GM12878 (cell line): ENCODE results near the gene ACKR4. TPM values are rescaled to one million over a fixed set of nuclear protein-coding genes. Genes with fewer than 3 reads are reported as not detected.
A peak's percentile ranks its signal among the peaks of the same experiment; 100 is the strongest.
"Not testable (repeated sequence)": the region's sequence is repeated elsewhere in the genome, so short reads cannot be mapped to it uniquely, and the experiment has no call there.

Experiments
- ATAC-seq: fragments of 200-7000 bp; cut with Tn5 transposase; 3 replicates; pipeline ENCODE4 v1.9.1; 2020; ENCODE audit warnings: mild to moderate bottlenecking, moderate library complexity
- BruUV-seq: library from RNA; stranded (reverse); fragments of 400-500 nt; replicated peaks from 2 replicates; lab custom pipeline; 2021; lab: Mats Ljungman, UMichigan
- CTCF ChIA-PET: fragments of 300-600 bp; sonication (Branson Sonifier 250); formaldehyde crosslinking; extraction: SDS; loops from one replicate; lab custom pipeline; 2021; ENCODE audit warnings: inconsistent platforms; lab: Yijun Ruan, JAX
- POLR2A ChIA-PET: fragments of 350-600 bp; formaldehyde crosslinking; extraction: SDS; loops from one replicate; lab custom pipeline; 2021; ENCODE audit warnings: inconsistent platforms; lab: Charles Lee
- RAD21 ChIA-PET: fragments of 300-600 bp; sonication (Branson Sonifier 250); formaldehyde crosslinking; loops from one replicate; lab custom pipeline; 2023; ENCODE audit warnings: antibody characterized with exemption; ENCODE audit not compliant: unreplicated experiment; lab: Charles Lee
- SMC1A ChIA-PET: fragments of 300-600 bp; sonication (Branson Sonifier 250); formaldehyde crosslinking; loops from one replicate; lab custom pipeline; 2023; ENCODE audit not compliant: unreplicated experiment, uncharacterized antibody; lab: Charles Lee
- DNase-seq: peaks from one replicate; pipeline ENCODE4 v3.0.0-alpha.2; 2011; ENCODE audit warnings: low read depth, low spot score
- FAIRE-seq: peaks from 3 replicates; lab custom pipeline; 2011; peaks lifted over from hg19 to GRCh38; lab: Jason Lieb, UNC
- H2AFZ ChIP-seq: 2 replicates; pipeline ENCODE4 v1.6.0; 2011; ENCODE audit warnings: low read depth, low read length, control low read depth; ENCODE audit not compliant: control insufficient read depth
- H3K27ac ChIP-seq: 2 replicates; pipeline ENCODE4 v1.5.1; 2011; ENCODE audit warnings: control low read depth; ENCODE audit not compliant: control insufficient read depth, insufficient read depth
- H3K27me3 ChIP-seq, 2 experiments: replicated peaks in 1 of 2; 2 replicates each; pipeline versions ENCODE4 v1.6.0 to v1.6.1; 2011; ENCODE audit warnings: low read length in 1 of 2; ENCODE audit not compliant: control insufficient read depth in 2 of 2, insufficient read depth in 2 of 2
- H3K36me3 ChIP-seq, 2 experiments: 2 replicates each; pipeline ENCODE4 v1.5.1; 2011; ENCODE audit warnings: low read length in 1 of 2; ENCODE audit not compliant: control insufficient read depth in 2 of 2, insufficient read depth in 2 of 2
- H3K4me1 ChIP-seq: 2 replicates; pipeline ENCODE4 v1.6.1; 2011; ENCODE audit warnings: mild to moderate bottlenecking, low read length, moderate library complexity, mixed read lengths; ENCODE audit not compliant: control insufficient read depth, insufficient read depth
- H3K4me2 ChIP-seq: 2 replicates; pipeline ENCODE4 v1.6.0; 2011; ENCODE audit warnings: control low read depth; ENCODE audit not compliant: control insufficient read depth, insufficient read depth
- H3K4me3 ChIP-seq: fragments of 200-600 bp; sonication (generic); 2 replicates; pipeline ENCODE4 v1.5.1; 2016
- H3K79me2 ChIP-seq: 2 replicates; pipeline ENCODE4 v1.6.0; 2011; ENCODE audit warnings: low read length; ENCODE audit not compliant: control insufficient read depth, insufficient read depth
- H3K9ac ChIP-seq: 2 replicates; pipeline ENCODE4 v1.8.0; 2011; ENCODE audit warnings: low read length, control low read depth, mixed read lengths; ENCODE audit not compliant: control insufficient read depth, insufficient read depth
- H3K9me3 ChIP-seq: replicated peaks from 3 replicates; pipeline ENCODE4 v1.5.1; 2011; ENCODE audit warnings: mild to moderate bottlenecking, low read length; ENCODE audit not compliant: control insufficient read depth, insufficient read depth
- H4K20me1 ChIP-seq: 2 replicates; pipeline ENCODE4 v1.6.0; 2011; ENCODE audit not compliant: control insufficient read depth, insufficient read depth
- ATF7 ChIP-seq: fragments of 450-650 bp; IDR thresholded peaks from 2 replicates; pipeline ENCODE4 v1.6.1; 2016; ENCODE audit warnings: low read depth, mild to moderate bottlenecking
- HCFC1 ChIP-seq: fragments of 150-350 bp; IDR thresholded peaks from 2 replicates; pipeline ENCODE4 v1.6.1; 2014; ENCODE audit warnings: low read length
- JUND ChIP-seq: IDR thresholded peaks from 2 replicates; pipeline ENCODE4 v1.6.1; 2012; ENCODE audit warnings: low read depth, mild to moderate bottlenecking, low read length, improper control_type of control experiment, moderate library complexity
- NFXL1 ChIP-seq: fragments of 450-650 bp; IDR thresholded peaks from 2 replicates; pipeline ENCODE4 v1.6.1; 2017; ENCODE audit warnings: antibody characterized with exemption, mild to moderate bottlenecking, borderline replicate concordance
- NFYB ChIP-seq: IDR thresholded peaks from 2 replicates; pipeline ENCODE4 v1.6.1; 2011; ENCODE audit warnings: low read depth, mild to moderate bottlenecking, low read length, improper control_type of control experiment, moderate library complexity; ENCODE audit not compliant: insufficient read depth
- SRF ChIP-seq, 2 experiments: IDR thresholded peaks; 2 replicates each; pipeline ENCODE4 v1.6.1; 2011; ENCODE audit warnings: low read depth in 2 of 2, low read length in 2 of 2, mild to moderate bottlenecking in 1 of 2, moderate library complexity in 1 of 2
- ZNF384 ChIP-seq: IDR thresholded peaks from 2 replicates; pipeline ENCODE4 v1.6.1; 2012; ENCODE audit warnings: low read depth, mild to moderate bottlenecking, low read length, improper control_type of control experiment, borderline replicate concordance
- ZZZ3 ChIP-seq: IDR thresholded peaks from 2 replicates; pipeline ENCODE4 v1.6.1; 2011; ENCODE audit warnings: low read depth; ENCODE audit not compliant: control insufficient read depth, insufficient read length
- WGBS: methylation state at CpG from one replicate; pipeline ENCODE4 v1.1.6; 2016; ENCODE audit warnings: low lambda C conversion rate; ENCODE audit not compliant: insufficient replicate concordance, insufficient coverage; ENCODE audit errors: missing lambda C conversion rate; 5-methylcytosine and 5-hydroxymethylcytosine counted together
- in situ Hi-C: fragments of 300-500 bp; cut with MboI; formaldehyde crosslinking; loops from 9 replicates; pipeline ENCODE4 v1.14.3; 2018; ENCODE audit warnings: mixed read lengths
- intact Hi-C: fragments of 100-400 bp; cut with micrococcal nuclease; formaldehyde crosslinking; loops from one replicate; pipeline ENCODE4 v1.14.2; 2022; ENCODE audit not compliant: unreplicated experiment
- polyA plus RNA-seq, 11 experiments: library from polyadenylated mRNA; depleted of rRNA in 4 of 11; unstranded in 6 of 11; stranded (reverse) in 5 of 11; fragments of >200 nt; fragmentation: Nextera tagmentation in 4 of 11; fragmentation: Illumina TruSeq in 1 of 11; extraction: Ambion mirVana in 4 of 11; extraction: Trizol in 1 of 11; gene quantifications; 1 replicate in 1 of 11; 2 replicates in 10 of 11; pipeline versions ENCODE4 v1.2.1 to v1.2.3, GENCODE V29; 2011 to 2016; ENCODE audit warnings: inconsistent platforms in 2 of 11, missing spikeins in 2 of 11, low read depth in 1 of 11
- total RNA-seq, 4 experiments: library from RNA; depleted of rRNA in 3 of 4; stranded (reverse); fragments of >200 nt in 3 of 4; fragmentation: Illumina TruSeq in 1 of 4; extraction: Trizol in 1 of 4; gene quantifications; 2 replicates each; pipeline versions ENCODE4 v1.2.1 to v1.2.3, GENCODE V29; 2013 to 2021
- TF ChIP-seq, protein P1 (sequence below): fragments of 450-650 bp; formaldehyde crosslinking; IDR thresholded peaks from 2 replicates; pipeline ENCODE4 v1.4.0; 2020; ENCODE audit warnings: mild to moderate bottlenecking, moderate library complexity
- TF ChIP-seq, protein P2 (sequence below): IDR thresholded peaks from 2 replicates; pipeline ENCODE4 v1.6.1; 2011; ENCODE audit warnings: mild to moderate bottlenecking, low read depth, low read length, moderate library complexity; ENCODE audit not compliant: insufficient replicate concordance

Gene ACKR4
- total and polyA plus RNA-seq, 10 of the 15 experiments (the other 5 are each of a cell fraction or from before 2014, with no cell fraction given), result 0.06 to 0.40 (median 0.12) TPM

DNA sequence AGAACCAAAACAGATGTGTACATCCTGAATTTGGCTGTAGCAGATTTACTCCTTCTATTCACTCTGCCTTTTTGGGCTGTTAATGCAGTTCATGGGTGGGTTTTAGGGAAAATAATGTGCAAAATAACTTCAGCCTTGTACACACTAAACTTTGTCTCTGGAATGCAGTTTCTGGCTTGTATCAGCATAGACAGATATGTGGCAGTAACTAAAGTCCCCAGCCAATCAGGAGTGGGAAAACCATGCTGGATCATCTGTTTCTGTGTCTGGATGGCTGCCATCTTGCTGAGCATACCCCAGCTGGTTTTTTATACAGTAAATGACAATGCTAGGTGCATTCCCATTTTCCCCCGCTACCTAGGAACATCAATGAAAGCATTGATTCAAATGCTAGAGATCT, 3.5 kb downstream of the ACKR4 start:
- DNase-seq, in situ Hi-C loops, POLR2A ChIA-PET, H3K27ac ChIP-seq, BruUV-seq, H3K9ac ChIP-seq, H3K4me1 ChIP-seq, H3K4me2 ChIP-seq, ATAC-seq, H4K20me1 ChIP-seq, RAD21 ChIA-PET, H3K4me3 ChIP-seq, H3K79me2 ChIP-seq, CTCF ChIA-PET, H3K9me3 ChIP-seq, H3K27me3 ChIP-seq, H2AFZ ChIP-seq, intact Hi-C loops, H3K36me3 ChIP-seq: not testable (repeated sequence)
- no CpG with 5 or more reads among the region's 1 CpG for WGBS
- SMC1A ChIA-PET, result interaction anchor here (1.2 kb wide), 1 partner anchor 22 kb away, joined by 3 read pairs; no protein-coding TSS in a partner anchor
- peak; percentile 18 for FAIRE-seq

- FAIRE-seq, result no peak
- H3K27ac ChIP-seq, result no peak overlapping the region
- H3K9ac ChIP-seq, result no peak overlapping the region
- intact Hi-C loops, result no loop called here
- H3K27me3 ChIP-seq, result no peaks in the 10 kb centered on the region
- ATAC-seq, result no peak
- SMC1A ChIA-PET, result no interaction called here
- H3K36me3 ChIP-seq, result no peaks in the 10 kb centered on the region; a peak in 2 of 4 replicates
- RAD21 ChIA-PET, result no interaction called here
- POLR2A ChIA-PET, result no interaction called here
- no peak overlapping the region for H3K4me3 ChIP-seq
- no peak overlapping the region for H3K4me2 ChIP-seq
- no peaks in the 10 kb centered on the region for H3K4me1 ChIP-seq
- CTCF ChIA-PET, result no interaction called here
- no peaks in the 10 kb centered on the region for H3K79me2 ChIP-seq
- no TSS peak for BruUV-seq
- H4K20me1 ChIP-seq, result no peaks in the 10 kb centered on the region
- 100% methylated on average over 2 of the region's 2 CpGs for WGBS
- H2AFZ ChIP-seq, result no peak overlapping the region
- no peaks in the 10 kb centered on the region for H3K9me3 ChIP-seq
- in situ Hi-C loops, result no loop called here
- no peak for DNase-seq
- TF ChIP-seq NFXL1 (no peak), HCFC1 (no peak), ZNF384 (no peak), SRF (IDR thresholded peaks at IDR 0.05; ENCODE audit: low read depth in 2 of 2, low read length in 2 of 2) (no peak), ATF7 (no peak), NFYB (no peak), ZZZ3 (no peak), JUND (no peak)
- TF ChIP-seq, protein P1, sequence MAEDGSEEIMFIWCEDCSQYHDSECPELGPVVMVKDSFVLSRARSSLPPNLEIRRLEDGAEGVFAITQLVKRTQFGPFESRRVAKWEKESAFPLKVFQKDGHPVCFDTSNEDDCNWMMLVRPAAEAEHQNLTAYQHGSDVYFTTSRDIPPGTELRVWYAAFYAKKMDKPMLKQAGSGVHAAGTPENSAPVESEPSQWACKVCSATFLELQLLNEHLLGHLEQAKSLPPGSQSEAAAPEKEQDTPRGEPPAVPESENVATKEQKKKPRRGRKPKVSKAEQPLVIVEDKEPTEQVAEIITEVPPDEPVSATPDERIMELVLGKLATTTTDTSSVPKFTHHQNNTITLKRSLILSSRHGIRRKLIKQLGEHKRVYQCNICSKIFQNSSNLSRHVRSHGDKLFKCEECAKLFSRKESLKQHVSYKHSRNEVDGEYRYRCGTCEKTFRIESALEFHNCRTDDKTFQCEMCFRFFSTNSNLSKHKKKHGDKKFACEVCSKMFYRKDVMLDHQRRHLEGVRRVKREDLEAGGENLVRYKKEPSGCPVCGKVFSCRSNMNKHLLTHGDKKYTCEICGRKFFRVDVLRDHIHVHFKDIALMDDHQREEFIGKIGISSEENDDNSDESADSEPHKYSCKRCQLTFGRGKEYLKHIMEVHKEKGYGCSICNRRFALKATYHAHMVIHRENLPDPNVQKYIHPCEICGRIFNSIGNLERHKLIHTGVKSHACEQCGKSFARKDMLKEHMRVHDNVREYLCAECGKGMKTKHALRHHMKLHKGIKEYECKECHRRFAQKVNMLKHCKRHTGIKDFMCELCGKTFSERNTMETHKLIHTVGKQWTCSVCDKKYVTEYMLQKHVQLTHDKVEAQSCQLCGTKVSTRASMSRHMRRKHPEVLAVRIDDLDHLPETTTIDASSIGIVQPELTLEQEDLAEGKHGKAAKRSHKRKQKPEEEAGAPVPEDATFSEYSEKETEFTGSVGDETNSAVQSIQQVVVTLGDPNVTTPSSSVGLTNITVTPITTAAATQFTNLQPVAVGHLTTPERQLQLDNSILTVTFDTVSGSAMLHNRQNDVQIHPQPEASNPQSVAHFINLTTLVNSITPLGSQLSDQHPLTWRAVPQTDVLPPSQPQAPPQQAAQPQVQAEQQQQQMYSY (CRISPR knock-in tag), result no peak
- TF ChIP-seq, protein P2, sequence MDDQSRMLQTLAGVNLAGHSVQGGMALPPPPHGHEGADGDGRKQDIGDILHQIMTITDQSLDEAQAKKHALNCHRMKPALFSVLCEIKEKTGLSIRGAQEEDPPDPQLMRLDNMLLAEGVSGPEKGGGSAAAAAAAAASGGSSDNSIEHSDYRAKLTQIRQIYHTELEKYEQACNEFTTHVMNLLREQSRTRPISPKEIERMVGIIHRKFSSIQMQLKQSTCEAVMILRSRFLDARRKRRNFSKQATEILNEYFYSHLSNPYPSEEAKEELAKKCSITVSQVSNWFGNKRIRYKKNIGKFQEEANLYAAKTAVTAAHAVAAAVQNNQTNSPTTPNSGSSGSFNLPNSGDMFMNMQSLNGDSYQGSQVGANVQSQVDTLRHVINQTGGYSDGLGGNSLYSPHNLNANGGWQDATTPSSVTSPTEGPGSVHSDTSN, result no peak
These were observed 8.3 kb downstream of the ACKR4 start for GRCh38 chr3:132605374-132605792.
